ENCODE data around the gene MYO1H. TPM values are rescaled to one million over a fixed set of nuclear protein-coding genes. Genes with fewer than 3 reads are reported as not detected.

MYO1H gene
- total RNA-seq, 2 donors from 2014 or later: not detected

GRCh38 chr12:109477963-109478315 lies 130.2 kb downstream of the MYO1H start:
- peaks cover 52% of the 10 kb centered on the region for H3K4me1 Mint-ChIP-seq (ENCODE audit: low read depth)
- peak overlapping the region; percentile 91 to 99 for H3K4me3 Mint-ChIP-seq
- DNase-seq: no peak
- no peaks in the 10 kb centered on the region for H3K27me3 Mint-ChIP-seq (ENCODE audit: low read depth)
- H3K27ac Mint-ChIP-seq: peak overlapping the region; percentile 76
- no peaks in the 10 kb centered on the region for H3K9me3 Mint-ChIP-seq
- peaks cover 1 to 2% of the 10 kb centered on the region in 2 donors for H3K36me3 Mint-ChIP-seq (ENCODE audit: insufficient read depth in 2 of 2)
- no peak for ATAC-seq (replicated peaks in 1 of 2)

GRCh38 chr12:109479761-109480160 lies 132.1 kb downstream of the MYO1H start:
- Mint-ChIP-seq H3K4me1 (ENCODE audit: low read depth) (peaks cover 46% of the 10 kb centered on the region), H3K27me3 (ENCODE audit: low read depth) (no peaks in the 10 kb centered on the region), H3K9me3 (no peaks in the 10 kb centered on the region), H3K27ac (no peak overlapping the region), H3K4me3 (no peak overlapping the region), H3K36me3 (ENCODE audit: insufficient read depth in 2 of 2) (peaks cover 2 to 4% of the 10 kb centered on the region in 2 donors)
- ATAC-seq (replicated peaks in 1 of 2): no peak
- DNase-seq: no peak

DNA sequence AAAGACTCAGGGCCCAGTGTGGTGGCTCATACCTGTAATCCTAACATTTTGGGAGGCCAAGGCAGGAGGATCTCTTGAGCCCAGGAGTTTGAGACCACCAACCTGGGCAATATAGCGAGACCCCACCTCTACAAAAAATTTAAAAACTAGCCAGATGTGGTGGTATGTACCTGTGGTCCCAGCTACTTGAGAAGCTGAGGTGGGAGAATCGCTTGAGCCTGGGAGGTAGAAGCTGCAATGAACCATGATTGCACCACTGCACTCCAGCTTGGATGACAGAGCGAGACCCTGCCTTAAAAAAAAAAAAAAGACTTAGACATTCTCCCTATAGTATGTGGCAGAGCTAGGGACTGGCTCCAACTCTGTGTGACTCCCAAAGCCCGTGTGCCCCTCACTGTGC lies 132.7 kb downstream of the MYO1H start:
- H3K27ac Mint-ChIP-seq: no peak overlapping the region
- H3K27me3 Mint-ChIP-seq (ENCODE audit: low read depth): no peaks in the 10 kb centered on the region
- H3K4me3 Mint-ChIP-seq: no peak overlapping the region
- peaks cover 4 to 9% of the 10 kb centered on the region in 2 donors for H3K36me3 Mint-ChIP-seq (ENCODE audit: insufficient read depth in 2 of 2)
- ATAC-seq (replicated peaks in 1 of 2): no peak
- peaks cover 40% of the 10 kb centered on the region for H3K4me1 Mint-ChIP-seq (ENCODE audit: low read depth)
- H3K9me3 Mint-ChIP-seq: no peaks in the 10 kb centered on the region
- DNase-seq: no peak

- DNase-seq (no peak), ATAC-seq (replicated peaks in 1 of 2) (no peak)
- Mint-ChIP-seq H3K9me3 (no peaks in the 10 kb centered on the region), H3K4me1 (ENCODE audit: low read depth) (peaks cover 25% of the 10 kb centered on the region), H3K4me3 (no peak overlapping the region), H3K36me3 (ENCODE audit: insufficient read depth in 2 of 2) (peaks cover 2 to 9% of the 10 kb centered on the region in 2 donors), H3K27me3 (ENCODE audit: low read depth) (no peaks in the 10 kb centered on the region), H3K27ac (no peak overlapping the region)
These were observed 134.2 kb downstream of the MYO1H start for GRCh38 chr12:109481863-109482262.

DNA sequence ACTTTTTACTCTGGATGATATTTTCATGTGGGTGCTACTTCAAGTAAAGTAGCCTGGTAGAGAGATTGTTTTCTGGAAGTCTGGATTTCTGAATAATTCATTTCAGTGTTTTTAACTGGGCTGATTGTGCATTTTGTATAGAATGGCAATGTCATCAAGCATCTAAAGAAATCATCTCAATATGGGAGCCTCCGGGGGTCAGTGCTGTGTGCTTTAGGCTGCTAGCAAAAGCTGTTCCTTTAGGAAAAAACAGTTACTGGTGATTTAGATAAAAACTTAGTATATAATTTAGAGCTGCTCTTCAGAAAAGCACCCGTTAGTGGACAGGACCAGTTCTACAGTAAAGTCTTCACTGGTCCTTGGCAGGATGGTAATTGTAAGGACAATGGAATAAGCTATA lies 134.8 kb downstream of the MYO1H start:
- Mint-ChIP-seq H3K27ac (no peak overlapping the region), H3K9me3 (no peaks in the 10 kb centered on the region), H3K36me3 (ENCODE audit: insufficient read depth in 2 of 2) (peaks cover 2 to 9% of the 10 kb centered on the region in 2 donors), H3K27me3 (ENCODE audit: low read depth) (no peaks in the 10 kb centered on the region), H3K4me1 (ENCODE audit: low read depth) (peaks cover 24% of the 10 kb centered on the region), H3K4me3 (no peak overlapping the region)
- ATAC-seq (replicated peaks in 1 of 2): no peak
- no peak for DNase-seq

- no peak for ATAC-seq (replicated peaks in 1 of 2)
- H3K27me3 Mint-ChIP-seq (ENCODE audit: low read depth): no peaks in the 10 kb centered on the region
- peaks cover 24% of the 10 kb centered on the region for H3K4me1 Mint-ChIP-seq (ENCODE audit: low read depth)
- no peak for DNase-seq
- H3K36me3 Mint-ChIP-seq (ENCODE audit: insufficient read depth in 2 of 2): peaks cover 2 to 9% of the 10 kb centered on the region in 2 donors
- H3K9me3 Mint-ChIP-seq: no peaks in the 10 kb centered on the region
- H3K4me3 Mint-ChIP-seq: no peak overlapping the region
- no peak overlapping the region for H3K27ac Mint-ChIP-seq
These were observed 135.2 kb downstream of the MYO1H start for GRCh38 chr12:109482894-109483293.

DNA sequence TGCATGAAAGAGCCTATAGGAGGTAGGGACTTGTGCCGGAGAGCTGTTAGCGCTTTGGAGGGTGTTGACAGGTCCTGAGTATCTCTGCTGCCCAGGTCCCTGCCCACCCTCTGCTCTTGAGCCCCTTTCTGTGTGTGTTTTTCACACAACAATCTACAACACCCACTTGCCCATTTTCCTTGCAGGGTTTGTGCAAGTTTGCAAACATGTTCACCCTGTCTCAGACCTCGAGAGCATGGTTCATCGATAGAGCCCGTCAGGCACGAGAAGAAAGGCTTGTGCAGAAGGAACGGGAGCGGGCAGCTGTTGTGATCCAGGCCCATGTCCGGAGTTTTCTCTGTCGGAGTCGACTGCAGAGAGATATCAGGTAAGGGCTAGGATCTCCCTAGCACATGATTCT lies 135.6 kb downstream of the MYO1H start:
- ATAC-seq (replicated peaks in 1 of 2): no peak
- DNase-seq: no peak
- no peak overlapping the region for H3K27ac Mint-ChIP-seq
- no peak overlapping the region for H3K4me3 Mint-ChIP-seq
- H3K4me1 Mint-ChIP-seq (ENCODE audit: low read depth): peaks cover 20% of the 10 kb centered on the region
- no peaks in the 10 kb centered on the region for H3K27me3 Mint-ChIP-seq (ENCODE audit: low read depth)
- no peaks in the 10 kb centered on the region for H3K9me3 Mint-ChIP-seq
- peaks cover 2 to 8% of the 10 kb centered on the region in 2 donors for H3K36me3 Mint-ChIP-seq (ENCODE audit: insufficient read depth in 2 of 2)

GRCh38 chr12:109485201-109485600 lies 137.5 kb downstream of the MYO1H start:
- peaks cover 2 to 15% of the 10 kb centered on the region in 2 donors for H3K36me3 Mint-ChIP-seq (ENCODE audit: insufficient read depth in 2 of 2)
- no peak for DNase-seq
- H3K4me1 Mint-ChIP-seq (ENCODE audit: low read depth): peaks cover 1% of the 10 kb centered on the region
- H3K4me3 Mint-ChIP-seq: no peak overlapping the region
- no peaks in the 10 kb centered on the region for H3K9me3 Mint-ChIP-seq
- no peak for ATAC-seq (replicated peaks in 1 of 2)
- H3K27me3 Mint-ChIP-seq (ENCODE audit: low read depth): no peaks in the 10 kb centered on the region
- no peak overlapping the region for H3K27ac Mint-ChIP-seq

DNA sequence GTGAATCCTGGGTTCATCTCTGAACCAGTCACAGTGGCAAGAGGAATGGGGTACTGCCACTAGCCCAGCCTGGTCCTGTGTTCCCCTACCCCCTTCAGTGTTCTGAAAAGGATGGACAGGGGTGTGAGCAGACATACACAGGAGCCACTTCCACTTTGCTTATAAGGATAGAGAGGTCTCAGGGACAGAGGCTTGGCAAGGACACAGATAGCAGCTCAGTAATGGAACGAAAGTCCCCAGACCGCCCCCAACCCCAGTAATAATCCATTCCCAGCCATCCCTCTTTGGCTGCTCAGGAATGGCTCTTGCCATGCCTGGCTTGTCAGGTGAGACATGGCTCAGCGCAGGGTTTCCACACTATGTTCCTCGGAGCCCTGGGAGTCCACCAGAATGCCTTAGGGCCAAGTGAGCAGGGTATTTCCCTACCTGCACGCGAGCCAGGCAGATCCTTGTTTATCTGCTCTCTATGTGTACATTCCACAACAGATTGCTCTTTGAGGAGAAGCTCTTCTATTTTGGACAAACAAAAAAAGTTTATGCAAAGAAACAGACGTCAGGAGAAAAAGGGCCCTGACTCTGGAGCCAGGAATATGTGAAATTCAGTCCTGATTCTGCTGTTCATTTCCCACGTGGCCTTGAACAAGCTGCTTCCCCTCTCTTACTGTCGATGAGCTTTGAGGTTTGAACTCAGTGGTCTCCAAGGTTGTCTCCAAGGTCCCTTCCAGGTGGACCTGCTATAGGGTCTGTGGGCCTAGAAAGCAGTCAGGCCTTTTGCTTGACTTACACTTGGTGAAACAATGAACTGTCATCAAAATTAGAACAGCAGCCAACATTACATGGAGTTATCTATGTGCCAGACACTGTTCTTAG lies 139.7 kb downstream of the MYO1H start:
- H3K4me3 Mint-ChIP-seq: no peak overlapping the region
- ATAC-seq (replicated peaks in 1 of 2): no peak
- DNase-seq: no peak
- H3K4me1 Mint-ChIP-seq (ENCODE audit: low read depth): no peaks in the 10 kb centered on the region
- no peaks in the 10 kb centered on the region for H3K9me3 Mint-ChIP-seq
- peaks cover 2 to 15% of the 10 kb centered on the region in 2 donors for H3K36me3 Mint-ChIP-seq (ENCODE audit: insufficient read depth in 2 of 2)
- no peaks in the 10 kb centered on the region for H3K27me3 Mint-ChIP-seq (ENCODE audit: low read depth)
- no peak overlapping the region for H3K27ac Mint-ChIP-seq

- ATAC-seq (replicated peaks in 1 of 2) (no peak), DNase-seq (no peak)
- H3K4me1 Mint-ChIP-seq (ENCODE audit: low read depth): no peaks in the 10 kb centered on the region
- H3K27ac Mint-ChIP-seq: no peak overlapping the region
- no peaks in the 10 kb centered on the region for H3K9me3 Mint-ChIP-seq
- no peaks in the 10 kb centered on the region for H3K27me3 Mint-ChIP-seq (ENCODE audit: low read depth)
- peaks cover 2 to 15% of the 10 kb centered on the region in 2 donors for H3K36me3 Mint-ChIP-seq (ENCODE audit: insufficient read depth in 2 of 2)
- no peak overlapping the region for H3K4me3 Mint-ChIP-seq
These were observed 140.5 kb downstream of the MYO1H start for GRCh38 chr12:109488051-109488665.

- H3K27ac Mint-ChIP-seq: no peak overlapping the region
- no peaks in the 10 kb centered on the region for H3K9me3 Mint-ChIP-seq
- H3K4me1 Mint-ChIP-seq (ENCODE audit: low read depth): no peaks in the 10 kb centered on the region
- no peaks in the 10 kb centered on the region for H3K27me3 Mint-ChIP-seq (ENCODE audit: low read depth)
- no peak overlapping the region for H3K4me3 Mint-ChIP-seq
- H3K36me3 Mint-ChIP-seq (ENCODE audit: insufficient read depth in 2 of 2): peaks cover 3 to 13% of the 10 kb centered on the region in 2 donors
- ATAC-seq (replicated peaks in 1 of 2) (no peak), DNase-seq (no peak)
These were observed 141.6 kb downstream of the MYO1H start for GRCh38 chr12:109489016-109489954.

- H3K27ac Mint-ChIP-seq: no peak overlapping the region
- no peaks in the 10 kb centered on the region for H3K27me3 Mint-ChIP-seq (ENCODE audit: low read depth)
- H3K4me3 Mint-ChIP-seq: no peak overlapping the region
- peaks cover 4 to 11% of the 10 kb centered on the region in 2 donors for H3K36me3 Mint-ChIP-seq (ENCODE audit: insufficient read depth in 2 of 2)
- DNase-seq (no peak), ATAC-seq (replicated peaks in 1 of 2) (no peak)
- H3K4me1 Mint-ChIP-seq (ENCODE audit: low read depth): no peaks in the 10 kb centered on the region
- no peaks in the 10 kb centered on the region for H3K9me3 Mint-ChIP-seq
These were observed 142.4 kb downstream of the MYO1H start for GRCh38 chr12:109489955-109490565.
